Fibroblast of pulmonary artery (primary cell): ENCODE data around the gene MEX3A.

ENCODE experiments used
- DNase-seq: peaks from one replicate; pipeline ENCODE4 v3.0.0-alpha.2; 2010; ENCODE audit warnings: low read depth
- H3K4me3 ChIP-seq: replicated peaks from 2 replicates; pipeline ENCODE4 v1.5.1; 2011; ENCODE audit warnings: low read depth, mild to moderate bottlenecking, control low read depth, low read length, moderate library complexity
- TF ChIP-seq, protein P1 (sequence below): IDR thresholded peaks from 2 replicates; pipeline ENCODE4 v1.5.1; 2011; ENCODE audit warnings: mild to moderate bottlenecking, control low read depth, low read length, inconsistent platforms; ENCODE audit errors: missing control alignments

Gene MEX3A

DNA sequence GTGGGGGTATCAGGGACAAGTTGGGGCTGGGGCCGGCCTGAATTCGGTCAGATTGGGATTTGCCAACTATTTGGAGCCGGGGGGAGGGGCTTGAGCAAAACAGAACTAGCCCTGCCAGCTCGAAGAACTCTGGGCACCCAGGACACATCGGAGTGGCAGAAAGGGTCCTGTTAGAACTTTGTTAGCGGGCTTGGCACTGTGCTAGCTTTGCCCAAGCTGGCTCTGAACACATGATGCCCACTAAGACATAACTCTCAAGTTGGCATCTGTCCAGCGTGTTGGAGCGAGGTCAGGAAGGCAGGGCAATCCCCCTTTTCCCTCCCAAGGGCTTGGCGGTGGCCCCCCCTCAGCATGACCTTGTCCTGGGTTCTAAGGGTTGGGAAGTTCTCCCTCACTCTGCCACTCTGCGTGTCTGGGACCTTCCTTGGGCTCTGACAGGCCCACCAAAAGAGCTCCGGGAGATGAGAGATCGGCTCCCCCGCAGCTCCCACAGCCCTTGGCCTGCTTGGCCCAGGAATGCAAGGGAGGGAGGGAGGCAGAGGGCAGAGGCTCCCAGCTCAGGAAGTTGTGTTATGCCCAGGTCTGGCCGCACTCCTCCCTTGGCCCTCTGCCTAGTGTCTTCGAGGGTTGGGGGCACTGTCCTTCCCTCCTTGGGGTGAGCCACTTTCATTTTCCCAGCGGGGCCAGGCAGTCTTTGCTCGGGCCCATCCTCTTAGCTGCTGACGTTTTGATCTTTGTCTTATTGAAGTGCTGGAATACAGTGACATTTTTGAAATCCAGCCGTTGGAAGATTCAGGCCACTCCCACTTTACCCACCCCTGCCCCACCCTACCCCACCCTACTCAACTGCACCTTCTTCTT lies 33.5 kb upstream of the MEX3A start:
- TF ChIP-seq, protein P1, sequence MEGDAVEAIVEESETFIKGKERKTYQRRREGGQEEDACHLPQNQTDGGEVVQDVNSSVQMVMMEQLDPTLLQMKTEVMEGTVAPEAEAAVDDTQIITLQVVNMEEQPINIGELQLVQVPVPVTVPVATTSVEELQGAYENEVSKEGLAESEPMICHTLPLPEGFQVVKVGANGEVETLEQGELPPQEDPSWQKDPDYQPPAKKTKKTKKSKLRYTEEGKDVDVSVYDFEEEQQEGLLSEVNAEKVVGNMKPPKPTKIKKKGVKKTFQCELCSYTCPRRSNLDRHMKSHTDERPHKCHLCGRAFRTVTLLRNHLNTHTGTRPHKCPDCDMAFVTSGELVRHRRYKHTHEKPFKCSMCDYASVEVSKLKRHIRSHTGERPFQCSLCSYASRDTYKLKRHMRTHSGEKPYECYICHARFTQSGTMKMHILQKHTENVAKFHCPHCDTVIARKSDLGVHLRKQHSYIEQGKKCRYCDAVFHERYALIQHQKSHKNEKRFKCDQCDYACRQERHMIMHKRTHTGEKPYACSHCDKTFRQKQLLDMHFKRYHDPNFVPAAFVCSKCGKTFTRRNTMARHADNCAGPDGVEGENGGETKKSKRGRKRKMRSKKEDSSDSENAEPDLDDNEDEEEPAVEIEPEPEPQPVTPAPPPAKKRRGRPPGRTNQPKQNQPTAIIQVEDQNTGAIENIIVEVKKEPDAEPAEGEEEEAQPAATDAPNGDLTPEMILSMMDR: no peak
- H3K4me3 ChIP-seq: peak overlapping the region; percentile 99
- peak; percentile 85 for DNase-seq

DNA sequence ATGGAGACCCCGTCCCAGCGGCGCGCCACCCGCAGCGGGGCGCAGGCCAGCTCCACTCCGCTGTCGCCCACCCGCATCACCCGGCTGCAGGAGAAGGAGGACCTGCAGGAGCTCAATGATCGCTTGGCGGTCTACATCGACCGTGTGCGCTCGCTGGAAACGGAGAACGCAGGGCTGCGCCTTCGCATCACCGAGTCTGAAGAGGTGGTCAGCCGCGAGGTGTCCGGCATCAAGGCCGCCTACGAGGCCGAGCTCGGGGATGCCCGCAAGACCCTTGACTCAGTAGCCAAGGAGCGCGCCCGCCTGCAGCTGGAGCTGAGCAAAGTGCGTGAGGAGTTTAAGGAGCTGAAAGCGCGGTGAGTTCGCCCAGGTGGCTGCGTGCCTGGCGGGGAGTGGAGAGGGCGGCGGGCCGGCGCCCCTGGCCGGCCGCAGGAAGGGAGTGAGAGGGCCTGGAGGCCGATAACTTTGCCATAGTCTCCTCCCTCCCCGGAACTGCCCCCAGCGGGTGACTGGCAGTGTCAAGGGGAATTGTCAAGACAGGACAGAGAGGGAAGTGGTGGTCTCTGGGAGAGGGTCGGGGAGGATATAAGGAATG lies 32.8 kb upstream of the MEX3A start:
- peak overlapping the region; percentile 99 for H3K4me3 ChIP-seq
- no peak for DNase-seq
- TF ChIP-seq, protein P1: no peak

DNA sequence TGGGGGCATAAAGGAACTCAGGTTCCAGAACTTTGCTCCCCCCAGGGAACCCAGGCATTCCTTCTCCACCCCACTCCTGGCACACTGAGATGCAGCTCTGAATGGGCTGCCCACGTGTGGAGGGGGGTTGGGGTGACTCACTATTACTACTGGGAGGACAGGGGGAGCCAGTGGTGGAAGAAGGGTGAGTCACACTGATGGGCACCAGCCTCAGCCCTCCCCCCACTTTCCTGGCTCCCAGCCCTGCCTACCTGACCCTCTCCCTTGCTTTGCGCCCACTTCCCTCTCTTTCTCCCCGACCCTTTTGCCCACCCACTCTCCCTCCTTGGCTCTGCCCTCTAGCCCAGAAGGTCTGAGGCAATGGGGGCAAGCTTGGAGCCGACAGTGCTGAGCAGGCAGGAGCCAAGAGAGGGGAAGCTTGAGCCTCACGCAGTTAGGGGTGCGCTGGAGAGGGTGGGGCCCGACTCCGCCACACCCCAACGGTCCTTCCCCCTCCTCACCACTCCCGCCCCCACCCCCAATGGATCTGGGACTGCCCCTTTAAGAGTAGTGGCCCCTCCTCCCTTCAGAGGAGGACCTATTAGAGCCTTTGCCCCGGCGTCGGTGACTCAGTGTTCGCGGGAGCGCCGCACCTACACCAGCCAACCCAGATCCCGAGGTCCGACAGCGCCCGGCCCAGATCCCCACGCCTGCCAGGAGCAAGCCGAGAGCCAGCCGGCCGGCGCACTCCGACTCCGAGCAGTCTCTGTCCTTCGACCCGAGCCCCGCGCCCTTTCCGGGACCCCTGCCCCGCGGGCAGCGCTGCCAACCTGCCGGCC lies 32.0 kb upstream of the MEX3A start, which contains the start of gene LMNA:
Gene LMNA, plus strand, starts transcription at position 611 of the 818 bp plus-strand sequence. CDS start 208 bp downstream, outside the sequence.
- H3K4me3 ChIP-seq: peak within 1 kb of the TSS; percentile 99
- peak; percentile 94 for DNase-seq
- TF ChIP-seq, protein P1: no peak

DNA sequence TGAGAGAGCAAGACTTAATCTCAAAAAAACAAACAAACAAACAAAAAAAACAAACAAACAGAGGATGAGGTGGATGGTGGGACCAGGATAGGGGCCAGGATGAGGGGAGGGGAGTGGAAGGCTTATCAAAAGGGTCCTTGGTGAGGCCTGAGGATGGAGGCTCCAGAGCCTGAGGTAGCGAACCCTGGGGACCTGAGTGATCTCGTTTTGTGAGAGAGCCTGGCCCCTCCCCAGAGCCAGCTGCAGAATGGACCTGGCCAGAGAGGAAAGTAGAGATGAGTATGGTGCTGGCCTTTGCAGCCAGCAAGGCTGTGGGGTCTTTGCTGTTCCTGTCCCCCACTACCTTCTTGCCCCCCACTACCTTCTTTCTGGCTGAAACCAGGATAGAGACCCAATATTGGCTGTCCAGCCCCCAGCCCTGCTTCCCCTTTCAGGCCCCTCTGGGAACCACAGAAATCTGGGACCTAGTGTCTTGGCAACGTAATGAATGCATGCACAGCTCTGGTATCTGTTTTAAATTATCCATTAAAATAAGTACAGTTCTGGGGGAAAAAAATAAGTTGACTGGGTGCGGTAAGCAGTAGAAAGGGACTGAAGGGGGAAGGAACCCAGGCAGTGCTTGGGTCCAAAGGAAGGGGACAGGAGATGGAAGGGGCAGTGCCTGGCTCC lies 31.2 kb upstream of the MEX3A start:
- no peak overlapping the region for H3K4me3 ChIP-seq
- TF ChIP-seq, protein P1: no peak

DNA sequence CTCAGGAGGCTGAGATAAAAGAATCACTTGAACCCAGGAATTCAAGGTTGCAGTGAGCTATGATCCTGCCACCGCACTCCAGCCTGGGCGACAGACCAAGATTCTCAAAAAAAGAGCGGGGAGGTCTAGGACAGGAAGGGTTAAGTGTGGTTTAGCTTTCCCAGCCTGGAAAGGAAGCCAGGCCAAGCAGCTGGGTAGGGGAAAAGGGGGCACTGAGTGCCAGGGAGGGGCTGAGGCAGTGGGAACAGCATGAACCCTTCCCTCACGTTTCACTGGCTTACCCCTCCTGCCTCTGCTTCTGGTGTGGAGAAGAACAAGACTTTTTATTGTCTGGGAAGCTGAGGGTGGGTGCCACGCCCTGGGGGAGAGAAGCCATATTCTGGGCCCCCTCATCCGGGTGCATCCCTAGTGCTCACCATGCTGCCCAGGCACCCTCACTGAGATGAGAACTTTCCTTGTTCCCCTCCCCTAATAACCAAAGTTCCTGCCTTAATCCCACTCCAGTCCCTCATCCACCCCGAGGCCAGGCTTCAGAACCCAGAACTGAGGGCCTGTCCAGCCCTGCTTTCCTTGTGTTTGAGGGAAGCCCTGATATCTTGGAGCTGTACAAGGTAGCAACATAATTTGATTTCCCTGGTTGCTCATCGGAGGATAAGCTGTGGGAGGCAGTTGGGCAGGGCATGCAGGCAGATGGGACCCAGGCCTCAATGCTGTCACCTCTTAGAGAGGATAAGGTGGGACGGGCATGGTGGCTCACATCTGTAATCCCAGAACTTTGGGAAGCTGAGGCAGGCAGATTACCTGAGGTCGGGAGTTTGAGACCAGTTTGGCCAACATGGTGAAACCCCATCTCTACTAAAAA lies 30.2 kb upstream of the MEX3A start:
- H3K4me3 ChIP-seq: no peak overlapping the region
- no peak for DNase-seq
- TF ChIP-seq, protein P1: no peak

More for the DNA sequence above, 31.2 kb upstream of the MEX3A start:
- no peak for DNase-seq
